ENCODE measurements around the gene PPP2R5E.
"Not testable (repeated sequence)": the region's sequence is repeated elsewhere in the genome, so short reads cannot be mapped to it uniquely, and the experiment has no call there.

PPP2R5E gene

GRCh38 chr14:63426838-63427352 lies 116.3 kb downstream of the PPP2R5E start:
- no peak for DNase-seq

- DNase-seq, result no peak
Measured at GRCh38 chr14:63423889-63424288, 119.3 kb downstream of the PPP2R5E start.

GRCh38 chr14:63423381-63423780 lies 119.8 kb downstream of the PPP2R5E start:
- no peak for DNase-seq

GRCh38 chr14:63421919-63422318 lies 121.3 kb downstream of the PPP2R5E start:
- DNase-seq, result no peak

GRCh38 chr14:63421226-63421625 lies 122.0 kb downstream of the PPP2R5E start:
- no peak for DNase-seq

GRCh38 chr14:63418020-63418419 lies 125.2 kb downstream of the PPP2R5E start:
- no peak for DNase-seq

- no peak for DNase-seq
Measured at GRCh38 chr14:63413009-63413408, 130.2 kb downstream of the PPP2R5E start.

GRCh38 chr14:63406333-63406732 lies 136.8 kb downstream of the PPP2R5E start:
- no peak for DNase-seq

GRCh38 chr14:63405715-63406114 lies 137.5 kb downstream of the PPP2R5E start:
- no peak for DNase-seq

- no peak for DNase-seq
Measured at GRCh38 chr14:63404906-63405305, 138.3 kb downstream of the PPP2R5E start.

GRCh38 chr14:63401646-63402045 lies 141.5 kb downstream of the PPP2R5E start:
- DNase-seq, result no peak

GRCh38 chr14:63398952-63399351 lies 144.2 kb downstream of the PPP2R5E start:
- no peak for DNase-seq

- no peak for DNase-seq
Measured at GRCh38 chr14:63394841-63395240, 148.3 kb downstream of the PPP2R5E start.

GRCh38 chr14:63394432-63394831 lies 148.7 kb downstream of the PPP2R5E start:
- no peak for DNase-seq

- no peak for DNase-seq
Measured at GRCh38 chr14:63393012-63393411, 150.2 kb downstream of the PPP2R5E start.

- no peak for DNase-seq
Measured at GRCh38 chr14:63392236-63392635, 150.9 kb downstream of the PPP2R5E start.

- DNase-seq, result no peak
Measured at GRCh38 chr14:63388766-63389431, 154.3 kb downstream of the PPP2R5E start.

GRCh38 chr14:63387711-63388110 lies 155.5 kb downstream of the PPP2R5E start:
- DNase-seq, result no peak

GRCh38 chr14:63383776-63384367 lies 159.3 kb downstream of the PPP2R5E start:
- DNase-seq, result no peak

- no peak for DNase-seq
Measured at GRCh38 chr14:63378444-63378843, 164.7 kb downstream of the PPP2R5E start.

GRCh38 chr14:63375769-63376168 lies 167.4 kb downstream of the PPP2R5E start:
- DNase-seq, result no peak

- not testable (repeated sequence) for DNase-seq
Measured at GRCh38 chr14:63371613-63372012, 171.6 kb downstream of the PPP2R5E start.

- no peak for DNase-seq
Measured at GRCh38 chr14:63371033-63371432, 172.1 kb downstream of the PPP2R5E start.

GRCh38 chr14:63367742-63368364 lies 175.3 kb downstream of the PPP2R5E start:
- no peak for DNase-seq

All from cortex of kidney (tissue), 1 donor.